Lower leg skin (tissue), 4 donors: ENCODE measurements around the gene WDR11. TPM values are rescaled to one million over a fixed set of nuclear protein-coding genes. Genes with fewer than 3 reads are reported as not detected.
A peak's percentile ranks its signal among the peaks of the same experiment; 100 is the strongest.
"Not testable (repeated sequence)": the region's sequence is repeated elsewhere in the genome, so short reads cannot be mapped to it uniquely, and the experiment has no call there.

Source experiments
- DNase-seq, 2 donors: peaks; one replicate each; pipeline ENCODE4 v3.0.0-alpha.2; 2019; ENCODE audit warnings: low spot score in 2 of 2
- H3K4me3 ChIP-seq: fragments of 200-600 bp; sonication (generic); 2 replicates; pipeline ENCODE4 v1.5.1; 2017; ENCODE audit warnings: mild to moderate bottlenecking, low read depth; ENCODE audit not compliant: poor library complexity, severe bottlenecking
- POLR2A ChIP-seq, 2 donors: fragments of 450-650 bp; IDR thresholded peaks; one replicate each; pipeline ENCODE4 v1.6.1; 2016 to 2017; ENCODE audit warnings: antibody characterized with exemption in 2 of 2, mild to moderate bottlenecking in 1 of 2, moderate library complexity in 1 of 2
- WGBS, 2 donors: methylation state at CpG; one replicate each; pipeline ENCODE4 v1.1.5; 2018; 5-methylcytosine and 5-hydroxymethylcytosine counted together
- intact Hi-C: fragments of 100-400 bp; cut with DNase I; formaldehyde crosslinking; loops from one replicate; pipeline ENCODE4 v1.15.0; 2023; ENCODE audit warnings: low total_unique reads
- total RNA-seq, 4 donors: library from RNA; depleted of rRNA; stranded (reverse); fragments of >200 nt; gene quantifications; one replicate each; pipeline ENCODE4 v1.1.0, GENCODE V29; 2016
- TF ChIP-seq, protein P1 (sequence below), 3 donors: fragments of 450-650 bp; IDR thresholded peaks; one replicate each; pipeline ENCODE4 v1.5.1; 2016; ENCODE audit warnings: antibody characterized with exemption in 3 of 3, mild to moderate bottlenecking in 3 of 3, moderate library complexity in 2 of 3

Gene WDR11
- total RNA-seq, 4 donors from 2014 or later, result 25.8 to 37.7 (median 36.7) TPM

DNA sequence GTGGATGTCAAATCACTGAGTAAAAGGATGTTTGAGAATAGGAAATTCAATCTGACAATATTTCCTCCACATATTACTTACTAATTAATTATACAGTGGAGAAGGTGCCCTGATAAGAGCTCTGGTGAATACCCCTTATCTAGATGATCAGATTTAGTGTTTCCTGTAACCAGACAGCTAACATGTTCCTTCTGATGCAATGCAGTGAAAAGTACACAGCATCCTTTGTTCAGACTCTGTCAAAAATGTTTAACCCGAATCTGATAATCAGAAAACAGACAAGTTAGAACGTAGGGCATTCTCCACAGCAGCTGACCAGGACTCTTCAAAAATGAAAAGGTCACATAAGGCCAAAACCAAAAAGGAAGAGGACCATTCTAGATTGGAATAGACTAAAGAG is 46.2 kb downstream of the WDR11 start:
- no peak overlapping the region for H3K4me3 ChIP-seq
- intact Hi-C loops, result no loop called here
- no peak for DNase-seq
- no peak for TF ChIP-seq POLR2A (IDR thresholded peaks at IDR 0.05)
- TF ChIP-seq, protein P1, sequence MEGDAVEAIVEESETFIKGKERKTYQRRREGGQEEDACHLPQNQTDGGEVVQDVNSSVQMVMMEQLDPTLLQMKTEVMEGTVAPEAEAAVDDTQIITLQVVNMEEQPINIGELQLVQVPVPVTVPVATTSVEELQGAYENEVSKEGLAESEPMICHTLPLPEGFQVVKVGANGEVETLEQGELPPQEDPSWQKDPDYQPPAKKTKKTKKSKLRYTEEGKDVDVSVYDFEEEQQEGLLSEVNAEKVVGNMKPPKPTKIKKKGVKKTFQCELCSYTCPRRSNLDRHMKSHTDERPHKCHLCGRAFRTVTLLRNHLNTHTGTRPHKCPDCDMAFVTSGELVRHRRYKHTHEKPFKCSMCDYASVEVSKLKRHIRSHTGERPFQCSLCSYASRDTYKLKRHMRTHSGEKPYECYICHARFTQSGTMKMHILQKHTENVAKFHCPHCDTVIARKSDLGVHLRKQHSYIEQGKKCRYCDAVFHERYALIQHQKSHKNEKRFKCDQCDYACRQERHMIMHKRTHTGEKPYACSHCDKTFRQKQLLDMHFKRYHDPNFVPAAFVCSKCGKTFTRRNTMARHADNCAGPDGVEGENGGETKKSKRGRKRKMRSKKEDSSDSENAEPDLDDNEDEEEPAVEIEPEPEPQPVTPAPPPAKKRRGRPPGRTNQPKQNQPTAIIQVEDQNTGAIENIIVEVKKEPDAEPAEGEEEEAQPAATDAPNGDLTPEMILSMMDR (IDR thresholded peaks at IDR 0.05), result no peak
- WGBS, 2 donors, result 40 to 60% methylated on average over 2 of the region's 2 CpGs

DNA sequence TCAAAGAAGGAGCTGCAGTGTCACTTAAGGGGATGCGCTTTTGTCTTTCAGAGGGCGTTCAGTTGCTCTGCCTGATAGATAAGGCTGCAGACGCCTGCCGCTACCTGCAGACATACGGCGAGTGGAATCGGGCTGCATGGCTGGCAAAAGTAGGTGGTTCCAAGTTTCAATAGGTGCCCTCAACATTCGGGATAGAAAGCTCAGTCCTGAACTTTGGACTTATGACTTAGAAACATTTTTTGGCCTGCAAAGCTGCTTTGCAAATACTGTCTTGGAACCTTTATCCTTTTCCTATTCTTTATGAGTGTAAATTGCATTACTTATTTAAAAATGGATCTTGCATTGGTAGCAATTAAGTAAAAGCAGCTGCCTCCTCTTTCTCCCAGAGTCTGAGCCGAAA is 54.1 kb downstream of the WDR11 start:
- H3K4me3 ChIP-seq, result no peak overlapping the region
- intact Hi-C loops, result no loop called here
- TF ChIP-seq, protein P1 (IDR thresholded peaks at IDR 0.05), result no peak
- no peak for TF ChIP-seq POLR2A (IDR thresholded peaks at IDR 0.05)
- WGBS, 2 donors, result 86% methylated on average over 9 of the region's 9 CpGs
- no peak for DNase-seq

DNA sequence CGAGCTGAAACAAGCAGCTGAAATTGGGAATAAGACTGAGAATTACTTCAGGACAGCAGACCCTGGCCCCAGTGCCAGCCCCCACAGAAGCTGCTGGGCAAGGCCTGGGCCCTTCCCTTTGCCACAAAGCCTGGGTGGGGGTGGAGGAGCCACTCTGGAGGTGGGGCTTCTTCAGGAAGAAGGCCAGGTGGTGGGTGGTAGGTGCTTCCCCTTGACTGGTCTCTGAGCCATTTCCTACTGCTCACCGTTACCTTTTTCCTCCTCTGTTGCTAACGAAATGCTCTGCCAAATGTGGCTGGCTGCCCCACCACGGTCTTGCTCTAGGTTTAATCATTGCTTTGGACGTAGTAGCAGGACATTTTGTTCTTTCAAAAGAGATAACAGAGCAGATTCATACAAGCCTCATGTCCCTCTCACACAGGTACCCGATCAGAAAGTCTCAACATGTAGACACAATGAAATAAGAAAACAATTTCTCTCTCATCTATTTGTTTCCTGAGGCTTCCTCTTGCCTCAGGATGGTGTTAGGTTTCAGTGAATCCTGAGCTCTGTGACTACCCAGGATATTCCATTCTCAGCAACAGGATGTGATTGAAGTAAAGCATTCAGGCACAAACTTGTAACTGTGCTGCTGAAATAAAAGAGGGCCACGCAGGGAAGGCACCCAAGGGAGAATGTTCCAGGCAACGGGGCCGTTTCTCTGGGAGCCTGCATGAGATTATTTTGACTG is 66.5 kb downstream of the WDR11 start:
- TF ChIP-seq, protein P1 (IDR thresholded peaks at IDR 0.05), result no peak
- no peak for TF ChIP-seq POLR2A (IDR thresholded peaks at IDR 0.05)
- intact Hi-C loops, result no loop called here
- H3K4me3 ChIP-seq, result no peak overlapping the region
- 31 to 32% methylated on average over 9 of the region's 9 CpGs for WGBS, 2 donors
- DNase-seq, result no peak

DNA sequence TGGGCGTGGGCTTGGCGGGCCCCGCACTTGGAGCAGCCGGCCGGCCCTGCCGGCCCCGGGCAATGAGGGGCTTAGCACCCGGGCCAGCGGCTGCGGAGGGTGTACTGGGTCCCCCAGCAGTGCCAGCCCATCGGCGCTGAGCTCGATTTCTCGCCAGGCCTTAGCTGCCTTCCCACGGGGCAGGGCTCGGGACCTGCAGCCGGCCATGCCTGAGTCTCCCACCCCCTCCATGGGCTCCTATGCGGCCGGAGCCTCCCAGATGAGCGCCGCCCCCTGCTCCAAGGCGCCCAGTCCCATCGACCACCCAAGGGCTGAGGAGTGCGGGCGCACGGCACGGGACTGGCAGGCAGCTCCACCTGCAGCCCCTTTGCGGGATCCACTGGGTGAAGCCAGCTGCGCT is 72.7 kb downstream of the WDR11 start:
- H3K4me3 ChIP-seq, intact Hi-C loops, DNase-seq: not testable (repeated sequence)
- 93 to 95% methylated on average over 7 to 16 of the region's 29 CpGs for WGBS, 2 donors

DNA sequence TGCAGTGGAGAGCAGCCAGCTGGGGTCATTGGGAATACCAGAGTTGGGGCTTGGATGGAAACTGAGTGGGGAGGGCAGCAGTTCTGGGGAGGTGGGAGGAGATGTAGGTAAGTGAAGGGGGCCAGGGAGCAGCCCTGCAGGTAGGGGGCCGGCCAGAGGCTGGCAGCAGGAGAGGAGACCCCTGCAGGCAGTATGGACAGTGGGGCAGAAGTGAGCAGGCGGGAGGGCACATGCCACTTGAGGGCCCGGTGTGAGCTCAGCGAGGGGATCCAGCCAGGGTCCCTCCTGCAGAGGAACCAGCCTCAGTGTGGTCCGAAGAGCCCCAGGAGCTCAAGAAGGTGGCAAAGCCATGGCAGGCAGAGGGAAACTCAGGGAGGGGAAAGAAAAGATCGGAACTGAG is 75.4 kb downstream of the WDR11 start:
- 83% methylated on average over 6 of the region's 6 CpGs for WGBS, 2 donors
- intact Hi-C loops, result no loop called here
- DNase-seq, result no peak
- no peak overlapping the region for H3K4me3 ChIP-seq
- TF ChIP-seq, protein P1 (IDR thresholded peaks at IDR 0.05), result no peak
- no peak for TF ChIP-seq POLR2A (IDR thresholded peaks at IDR 0.05)

DNA sequence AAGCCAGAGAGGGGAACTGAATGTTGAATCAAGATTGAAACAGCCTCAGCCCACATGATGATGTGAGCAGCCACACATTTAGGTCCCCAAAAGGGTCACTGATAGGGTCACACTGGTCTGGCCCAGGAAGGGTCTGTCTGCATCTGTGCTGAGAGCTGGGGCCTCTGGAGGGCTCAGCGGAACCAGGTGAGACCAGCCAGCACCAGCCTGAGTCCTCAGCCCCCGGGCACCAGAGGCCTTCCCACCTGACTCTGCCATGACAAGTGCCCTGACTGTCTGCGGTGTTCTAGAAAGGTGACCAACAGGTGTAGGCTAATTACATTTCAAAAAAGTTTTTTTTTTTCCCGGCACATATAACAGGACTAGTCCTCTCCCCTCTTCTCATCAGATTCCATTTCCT is 76.2 kb downstream of the WDR11 start:
- TF ChIP-seq, protein P1 (IDR thresholded peaks at IDR 0.05), result no peak
- TF ChIP-seq POLR2A (IDR thresholded peaks at IDR 0.05), result no peak
- WGBS, 2 donors, result 65 to 73% methylated on average over 4 of the region's 4 CpGs
- intact Hi-C loops, result no loop called here
- no peak overlapping the region for H3K4me3 ChIP-seq
- DNase-seq, result peak in 1 of 2 donors; percentile 42
